ENCODE measurements around the gene ZNF831. TPM values are rescaled to one million over a fixed set of nuclear protein-coding genes. Genes with fewer than 3 reads are reported as not detected.
A peak's percentile ranks its signal among the peaks of the same experiment; 100 is the strongest.

Gene ZNF831
- total RNA-seq, 1 experiment from 2014 or later = 0.37 TPM

- DNase-seq (ENCODE audit: extremely low read depth, low read depth) = no peak
Measured at GRCh38 chr20:59154317-59155013, 9.2 kb upstream of the ZNF831 start.

DNA sequence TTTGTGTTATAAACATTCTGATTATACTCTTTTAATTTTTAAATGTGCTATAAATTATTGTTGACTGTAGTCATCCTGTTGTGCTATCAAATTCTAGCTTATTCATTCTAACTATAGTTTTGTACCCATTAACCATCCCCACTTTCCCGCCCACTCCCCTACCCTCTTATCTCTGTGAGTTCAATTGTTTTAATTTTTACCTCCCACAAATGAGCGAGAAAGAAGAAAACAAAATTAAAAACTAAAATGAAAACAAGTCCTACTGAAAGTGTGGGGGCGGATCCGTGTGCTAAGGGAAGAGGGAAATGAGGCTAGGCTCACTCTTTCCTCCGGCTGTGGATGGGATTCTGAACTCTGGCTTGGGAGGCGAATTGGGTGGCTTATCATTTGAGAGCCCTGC lies 6.6 kb upstream of the ZNF831 start:
- no peak for DNase-seq (ENCODE audit: extremely low read depth, low read depth)

- DNase-seq (ENCODE audit: extremely low read depth, low read depth) = no peak
Measured at GRCh38 chr20:59157531-59157930, 6.1 kb upstream of the ZNF831 start.

- peak; percentile 48 for DNase-seq (ENCODE audit: extremely low read depth, low read depth)
Measured at GRCh38 chr20:59157961-59158541, 5.6 kb upstream of the ZNF831 start.

DNA sequence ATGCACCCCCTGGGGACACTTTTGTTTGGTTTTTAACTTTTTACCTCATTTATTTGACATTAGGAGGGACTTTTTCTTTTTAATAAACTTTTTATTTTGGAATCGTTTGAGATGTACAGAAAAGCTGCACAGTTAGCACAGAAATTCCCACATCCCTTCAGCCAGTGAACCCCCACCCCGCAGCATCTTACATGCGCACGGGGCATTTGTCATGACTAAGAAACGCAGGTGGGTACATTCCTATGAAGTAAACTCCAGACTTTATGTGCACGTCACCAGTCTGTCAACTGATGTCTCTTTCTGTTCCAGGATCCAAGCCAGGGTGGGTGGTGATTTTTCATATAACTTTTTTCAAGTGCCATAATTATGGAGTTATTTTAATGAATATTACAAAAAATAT lies 4.9 kb upstream of the ZNF831 start:
- no peak for DNase-seq (ENCODE audit: extremely low read depth, low read depth)

- DNase-seq (ENCODE audit: extremely low read depth, low read depth) = peak; percentile 38
Measured at GRCh38 chr20:59159091-59159490, 4.5 kb upstream of the ZNF831 start.

DNA sequence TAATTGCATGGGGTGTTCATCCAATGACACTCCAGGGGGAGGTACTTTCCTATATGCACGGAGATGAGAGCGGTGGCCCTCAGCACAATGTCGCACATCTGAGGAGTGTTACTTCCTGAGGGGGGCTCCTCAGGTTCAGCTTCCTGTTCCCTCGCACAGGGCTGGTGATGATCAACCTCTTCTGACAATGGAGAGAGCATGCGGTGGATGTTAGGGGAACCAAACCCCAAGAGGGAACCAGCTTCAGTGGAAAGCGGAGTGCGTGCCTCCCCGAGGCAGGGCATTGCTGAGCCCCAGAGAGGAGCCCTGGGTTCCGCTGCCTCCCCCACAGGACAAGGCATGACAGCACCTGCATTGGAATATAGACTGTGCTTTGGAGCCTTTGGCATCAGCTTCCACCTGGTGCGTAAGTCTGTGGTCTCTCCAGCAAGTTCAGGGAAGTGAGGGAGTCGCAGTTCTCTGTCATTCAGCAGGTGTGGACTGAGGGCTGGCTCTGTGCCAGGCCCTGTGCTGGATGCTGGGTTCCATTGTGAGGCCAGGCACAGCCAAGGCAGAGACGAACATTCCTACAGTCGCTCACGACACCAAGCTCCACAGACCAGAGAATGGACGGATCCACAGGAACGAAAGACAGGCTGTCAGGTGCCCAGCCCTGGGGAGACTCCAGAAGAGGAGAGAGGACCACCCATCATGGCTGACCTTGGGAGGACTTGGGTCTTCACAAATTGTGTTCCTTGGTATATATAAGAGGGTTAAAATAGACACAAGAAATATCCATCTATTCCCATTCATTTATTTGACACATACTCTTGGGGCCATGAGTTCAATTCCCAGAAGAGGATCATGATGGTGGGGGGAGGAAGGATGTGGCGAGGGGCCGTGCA lies 3.9 kb upstream of the ZNF831 start:
- no peak for DNase-seq (ENCODE audit: extremely low read depth, low read depth)

DNA sequence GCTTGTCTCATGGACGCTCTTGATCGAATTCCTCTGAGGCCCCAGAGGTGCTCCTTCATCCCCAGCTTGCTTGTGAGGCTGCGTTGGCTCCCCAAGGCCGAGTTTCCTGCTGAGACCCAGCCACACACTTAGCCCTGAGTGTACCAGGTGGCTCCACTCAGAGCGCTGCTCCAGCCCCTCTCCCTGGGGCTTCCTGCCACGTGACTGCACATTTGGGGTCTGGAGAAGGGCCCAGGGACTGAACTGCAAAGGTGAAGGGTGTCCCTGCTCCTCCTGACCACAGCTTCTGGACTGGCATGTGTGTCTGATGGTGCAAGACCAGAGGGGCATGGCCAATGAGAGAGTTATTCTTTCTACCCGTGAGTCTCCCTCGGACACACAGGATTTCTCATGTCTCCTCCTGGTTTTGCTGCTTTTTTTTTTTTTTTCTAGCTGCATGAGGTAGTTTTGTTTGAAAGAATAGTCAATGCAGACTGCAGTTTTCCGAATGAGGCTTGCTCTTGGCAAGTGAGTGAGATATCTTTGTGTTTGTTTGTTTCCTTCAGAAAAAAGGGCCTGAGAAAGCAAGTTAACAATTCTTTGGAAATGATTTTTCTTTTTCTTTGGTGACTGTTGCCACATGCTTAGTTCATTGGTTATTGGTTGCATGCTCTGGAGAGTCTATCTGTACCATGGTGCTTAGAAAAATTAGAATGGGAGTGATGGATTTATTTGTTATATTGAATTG lies 3.1 kb upstream of the ZNF831 start:
- DNase-seq (ENCODE audit: extremely low read depth, low read depth) = no peak

GRCh38 chr20:59161721-59162120 lies 1.9 kb upstream of the ZNF831 start:
- no peak for DNase-seq (ENCODE audit: extremely low read depth, low read depth)

- DNase-seq (ENCODE audit: extremely low read depth, low read depth) = no peak
Measured at GRCh38 chr20:59164686-59165391, 1.2 kb downstream of the ZNF831 start.

DNA sequence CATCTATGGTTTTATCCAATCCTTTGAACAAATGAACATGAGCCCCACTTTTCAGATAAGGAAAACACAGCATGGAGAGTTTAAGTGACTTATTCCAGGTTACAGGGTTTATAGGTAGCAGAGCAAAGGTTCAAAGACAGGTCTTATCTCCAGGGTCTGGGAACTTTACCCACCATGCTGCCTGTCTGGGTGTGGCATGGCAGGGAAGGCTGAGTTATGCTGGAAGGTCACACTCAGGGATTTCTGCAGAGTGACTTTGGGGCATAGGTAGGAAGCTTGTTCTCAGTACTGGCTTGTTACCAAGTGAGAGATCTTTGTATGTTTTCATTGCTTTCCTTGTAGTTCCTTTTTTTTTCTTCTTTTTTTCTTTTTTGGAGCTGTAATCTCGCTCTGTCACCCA lies 1.8 kb downstream of the ZNF831 start:
- no peak for DNase-seq (ENCODE audit: extremely low read depth, low read depth)

DNA sequence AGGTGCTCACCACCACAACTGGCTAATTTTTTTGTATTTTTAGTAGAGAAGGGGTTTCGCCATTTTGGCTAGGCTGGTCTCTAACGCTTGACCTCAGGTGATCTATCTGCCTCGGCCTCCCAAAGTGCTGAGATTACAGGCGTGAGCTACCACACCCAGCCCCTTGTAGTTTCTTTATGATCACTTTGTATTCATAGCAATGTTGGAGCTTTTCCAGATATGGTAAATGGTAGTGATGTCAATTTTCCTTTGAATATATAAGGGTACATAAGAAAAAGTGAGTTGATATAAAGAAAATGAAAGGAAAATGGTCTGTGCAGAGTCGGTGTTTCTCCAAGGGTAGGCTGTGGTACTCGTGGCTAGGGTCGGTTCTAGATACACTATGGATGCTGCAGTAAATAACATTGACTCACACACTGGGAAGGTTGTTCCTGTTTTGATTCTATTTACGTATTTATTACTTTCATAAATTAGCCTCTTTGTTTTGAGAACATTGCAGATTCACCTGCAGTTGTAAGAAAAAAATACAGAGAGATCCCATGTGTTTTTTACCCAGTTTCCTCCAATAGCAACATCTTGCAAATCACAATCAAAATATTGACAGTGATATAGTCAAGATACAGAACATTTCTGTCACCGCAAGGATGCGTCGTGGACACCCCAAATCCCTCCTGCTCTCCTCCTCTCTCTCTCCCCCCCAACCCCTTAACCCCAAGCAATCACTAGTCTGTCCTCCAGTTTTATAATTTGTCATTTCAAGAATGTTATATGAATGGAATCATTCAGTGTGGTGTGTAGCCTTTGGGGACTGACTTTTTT lies 2.5 kb downstream of the ZNF831 start:
- DNase-seq (ENCODE audit: extremely low read depth, low read depth) = no peak

DNA sequence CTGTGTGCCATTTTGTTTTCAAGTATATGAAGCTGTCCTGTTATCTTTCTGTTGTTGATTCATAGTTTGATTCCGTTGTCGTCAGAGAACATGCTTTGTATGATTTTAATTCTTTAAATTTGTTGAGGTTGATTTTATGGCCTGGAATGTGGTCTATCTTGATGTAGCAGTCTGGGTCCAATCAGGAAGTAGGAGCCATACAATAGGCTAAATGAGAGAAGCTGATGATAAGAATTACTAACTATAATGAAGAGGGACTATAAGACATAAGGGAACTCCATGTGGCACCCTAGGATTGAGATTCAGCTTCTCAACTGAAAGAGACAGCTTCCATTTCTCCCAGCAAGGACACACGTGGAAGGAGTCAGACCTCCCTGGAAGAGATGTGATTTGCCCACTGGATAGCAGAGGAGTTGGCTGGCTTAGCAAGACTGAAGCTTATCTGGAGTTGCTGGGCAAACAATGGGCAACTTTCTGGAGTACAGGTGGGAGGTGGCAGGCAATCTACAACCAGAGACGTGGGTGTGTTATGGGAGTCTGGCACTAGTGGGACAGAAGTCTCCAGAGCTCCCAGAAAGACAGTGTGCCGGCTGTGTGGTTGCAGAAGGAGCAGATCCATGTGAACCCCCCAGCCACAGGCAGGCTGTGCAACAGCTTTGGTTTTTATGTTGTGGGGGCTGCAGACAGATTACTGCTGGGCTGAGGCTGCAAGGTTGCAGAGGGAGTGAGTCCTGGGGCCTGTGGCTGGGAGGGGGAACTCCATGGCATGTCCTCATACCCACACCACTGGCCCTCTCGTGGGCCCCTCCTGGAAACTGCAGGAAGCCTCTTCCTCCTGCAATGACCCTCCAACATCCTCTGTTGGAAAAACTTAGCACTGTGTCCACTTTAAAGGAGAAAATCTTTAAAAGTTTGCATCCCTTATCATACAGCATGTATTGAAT lies 7.1 kb downstream of the ZNF831 start:
- no peak for DNase-seq (ENCODE audit: extremely low read depth, low read depth)

DNA sequence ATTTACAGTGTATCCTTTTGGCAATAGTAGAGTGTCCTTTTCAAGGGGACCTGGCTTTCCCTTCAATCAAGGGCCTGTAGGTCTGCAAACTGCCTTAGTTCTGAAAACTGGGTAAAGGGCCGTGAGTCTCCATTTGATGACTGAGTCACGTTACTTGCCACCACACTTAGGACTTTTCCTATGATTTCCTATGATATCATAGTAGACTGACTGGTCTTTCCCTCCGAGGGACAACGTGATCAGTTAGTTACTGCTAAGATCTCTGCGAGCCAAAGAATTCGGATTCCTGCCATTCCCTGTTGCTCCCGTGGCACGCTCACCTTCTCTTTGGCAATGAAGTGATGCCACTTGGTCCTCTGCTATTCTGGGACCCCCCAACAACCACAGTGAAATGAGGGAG lies 8.4 kb downstream of the ZNF831 start:
- no peak for DNase-seq (ENCODE audit: extremely low read depth, low read depth)

DNA sequence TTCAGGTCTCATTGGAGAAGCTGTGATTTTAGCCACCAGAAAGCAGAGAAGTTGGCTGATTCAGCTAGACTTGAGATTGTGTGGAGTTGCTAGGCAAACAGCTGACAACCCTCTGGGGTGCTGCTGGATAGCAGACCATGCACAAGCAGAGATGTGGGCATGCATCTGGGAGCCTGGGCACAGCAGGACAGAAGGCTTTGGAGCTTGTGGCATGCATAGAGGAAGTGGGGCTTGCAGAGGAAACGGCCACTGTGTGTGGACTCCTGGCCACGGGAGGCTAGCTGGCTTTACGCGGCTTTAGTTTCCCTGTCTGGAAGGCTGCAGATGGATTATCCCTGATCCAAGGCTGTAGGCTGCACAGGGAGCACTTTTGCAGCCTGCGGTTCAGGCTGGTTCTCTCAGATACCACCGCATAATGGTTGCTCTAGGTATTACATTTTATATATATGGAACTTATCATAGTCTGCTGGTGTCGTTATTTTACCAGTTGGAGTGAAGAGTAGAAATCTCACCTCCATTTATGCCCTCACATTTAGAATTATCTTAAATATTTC lies 10.4 kb downstream of the ZNF831 start:
- no peak for DNase-seq (ENCODE audit: extremely low read depth, low read depth)

DNA sequence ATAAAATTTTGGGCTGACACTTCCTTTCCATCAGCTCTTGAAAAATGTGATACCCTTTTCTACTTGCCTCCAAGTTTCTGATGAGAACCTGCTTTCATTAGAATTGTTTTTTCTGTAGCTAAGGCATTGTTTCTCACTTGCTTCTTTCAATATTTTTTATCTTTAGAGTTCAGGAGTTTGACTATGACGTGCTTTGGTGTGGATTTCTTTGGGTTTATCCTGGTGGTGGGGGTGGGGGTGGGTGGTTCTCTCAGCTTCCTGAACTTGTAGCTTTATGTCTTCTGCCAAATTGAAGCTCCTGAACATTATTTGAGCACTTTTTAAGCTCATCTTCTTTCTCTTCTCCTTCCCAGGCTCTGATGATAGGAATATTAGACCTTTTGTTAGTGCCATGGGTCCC lies 11.4 kb downstream of the ZNF831 start:
- no peak for DNase-seq (ENCODE audit: extremely low read depth, low read depth)

DNA sequence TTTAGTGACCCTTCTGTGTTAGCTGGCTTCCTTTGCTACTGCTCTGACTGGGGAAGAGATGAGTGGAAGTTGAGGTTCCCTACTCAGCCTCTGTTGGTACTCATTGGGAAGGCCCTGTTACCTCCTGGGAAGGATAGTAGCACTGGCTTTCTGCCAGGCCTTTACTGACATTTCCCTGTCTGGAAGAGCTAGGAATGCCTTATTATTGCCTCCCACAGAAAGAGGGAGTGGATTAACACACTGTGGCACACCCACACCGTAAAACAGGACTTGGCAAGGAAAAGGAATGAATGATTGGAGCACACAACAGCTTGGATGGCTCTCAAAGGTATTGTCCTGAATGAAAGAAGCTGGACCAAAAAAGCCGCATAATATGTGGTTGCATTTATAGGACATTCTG lies 12.2 kb downstream of the ZNF831 start:
- no peak for DNase-seq (ENCODE audit: extremely low read depth, low read depth)

- no peak for DNase-seq (ENCODE audit: extremely low read depth, low read depth)
Measured at GRCh38 chr20:59176812-59177211, 13.2 kb downstream of the ZNF831 start.
